Stimulated activated CD4-positive, alpha-beta T cell treated with anti-CD3 and anti-CD28 coated beads, Interleukin-4, amount 100 ng/mL, for 4 hours (primary cell): ENCODE measurements around the gene MTX2.
A peak's percentile ranks its signal among the peaks of the same experiment; 100 is the strongest.

Source experiments
- DNase-seq, 2 experiments: peaks; one replicate each; pipeline ENCODE4 v3.0.0-alpha.2; 2020

The MTX2 gene

GRCh38 chr2:176269319-176270099 is at the start of gene MTX2:
Gene MTX2, plus strand, starts transcription at chr2:176269442. Its CDS starts 188 bp downstream, at chr2:176269630.
- peak; percentile 53 to 74 for DNase-seq

- no peak for DNase-seq
Observed at GRCh38 chr2:176227874-176228273, 41.4 kb upstream of the MTX2 start.

- DNase-seq: no peak
Observed at GRCh38 chr2:176234156-176234555, 35.1 kb upstream of the MTX2 start.

GRCh38 chr2:176234940-176235339 is 34.3 kb upstream of the MTX2 start:
- DNase-seq: no peak

- DNase-seq: no peak
Observed at GRCh38 chr2:176237456-176237855, 31.8 kb upstream of the MTX2 start.

GRCh38 chr2:176239031-176239430 is 30.2 kb upstream of the MTX2 start:
- no peak for DNase-seq

- DNase-seq: no peak
Observed at GRCh38 chr2:176240301-176240700, 28.9 kb upstream of the MTX2 start.

GRCh38 chr2:176242276-176242675 is 27.0 kb upstream of the MTX2 start:
- no peak for DNase-seq

- no peak for DNase-seq
Observed at GRCh38 chr2:176246331-176246730, 22.9 kb upstream of the MTX2 start.

- DNase-seq: no peak
Observed at GRCh38 chr2:176247859-176248258, 21.4 kb upstream of the MTX2 start.

- DNase-seq: no peak
Observed at GRCh38 chr2:176251928-176252327, 17.3 kb upstream of the MTX2 start.

- DNase-seq: no peak
Observed at GRCh38 chr2:176260689-176261088, 8.6 kb upstream of the MTX2 start.

- no peak for DNase-seq
Observed at GRCh38 chr2:176261136-176261535, 8.1 kb upstream of the MTX2 start.

GRCh38 chr2:176268976-176269318 is 295 bp upstream of the MTX2 start:
- no peak for DNase-seq

GRCh38 chr2:176270100-176270750 is 983 bp downstream of the MTX2 start:
- no peak for DNase-seq

- DNase-seq: no peak
Observed at GRCh38 chr2:176272870-176273459, 3.7 kb downstream of the MTX2 start.

- no peak for DNase-seq
Observed at GRCh38 chr2:176278927-176279326, 9.7 kb downstream of the MTX2 start.

- no peak for DNase-seq
Observed at GRCh38 chr2:176280156-176280555, 10.9 kb downstream of the MTX2 start.

GRCh38 chr2:176280867-176281658 is 11.8 kb downstream of the MTX2 start:
- DNase-seq: no peak

GRCh38 chr2:176283291-176284068 is 14.2 kb downstream of the MTX2 start:
- DNase-seq: no peak

- DNase-seq: no peak
Observed at GRCh38 chr2:176284461-176285049, 15.3 kb downstream of the MTX2 start.

GRCh38 chr2:176285321-176285720 is 16.1 kb downstream of the MTX2 start:
- no peak for DNase-seq
